ENCODE data around the gene ACER1.
"Not testable (repeated sequence)": the region's sequence is repeated elsewhere in the genome, so short reads cannot be mapped to it uniquely, and the experiment has no call there.

Gene ACER1

GRCh38 chr19:6372594-6373095, 39.2 kb upstream of the ACER1 start, which contains the start of gene ALKBH7:
Gene ALKBH7 (plus strand): TSS chr19:6372794. CDS start chr19:6372821, 27 bp downstream.
- CTCF ChIA-PET = interaction anchor here (0.7 kb wide), 1 partner anchor 9 kb away, joined by 3 read pairs; no protein-coding TSS in a partner anchor
- Histone ChIP-seq H3K27me3 (replicated peaks in 2 of 5; ENCODE audit: control insufficient read depth in 4 of 5, insufficient read depth in 5 of 5, low read length in 4 of 5) (no peaks in the 10 kb centered on the region), H3K27ac (ENCODE audit: insufficient read depth in 1 of 2, low read depth in 1 of 2, low read length in 2 of 2, poor library complexity in 1 of 2, severe bottlenecking in 2 of 2) (peak within 1 kb of the TSS; percentile 25 to 86), H3K36me3 (ENCODE audit: control insufficient read depth in 4 of 4, insufficient read depth in 4 of 4, low read length in 3 of 4) (peaks cover 8 to 27% (median 17%) of the 10 kb centered on the region in 4 experiments), H3K4me1 (ENCODE audit: control extremely low read depth in 1 of 4, control insufficient read depth in 4 of 4, insufficient read depth in 4 of 4, low read length in 3 of 4) (peaks cover 1 to 11% (median 10%) of the 10 kb centered on the region in 4 experiments), H3K9me3 (ENCODE audit: control extremely low read depth in 1 of 5, control insufficient read depth in 4 of 5, insufficient read depth in 2 of 5, low read depth in 1 of 5, low read length in 4 of 5) (no peaks in the 10 kb centered on the region), H3K4me3 (ENCODE audit: control insufficient read depth in 1 of 7, extremely low read depth in 1 of 7, insufficient read depth in 4 of 7, low read depth in 2 of 7, low read length in 6 of 7) (peak within 1 kb of the TSS; percentile 65 to 93 (median 84))
- under 1% methylated on average over 47 of the region's 47 CpGs for WGBS (ENCODE audit: insufficient coverage)
- POLR2A ChIA-PET = interaction anchor here (1.5 kb wide), 1 partner anchor 11 kb away, joined by 4 read pairs; the partner anchor contains the start of gene CLPP
- DNase-seq = peak; percentile 100

- Histone ChIP-seq H3K27ac (ENCODE audit: insufficient read depth in 1 of 2, low read depth in 1 of 2, low read length in 2 of 2, poor library complexity in 1 of 2, severe bottlenecking in 2 of 2) (no peak overlapping the region), H3K27me3 (replicated peaks in 2 of 5; ENCODE audit: control insufficient read depth in 4 of 5, insufficient read depth in 5 of 5, low read length in 4 of 5) (no peaks in the 10 kb centered on the region), H3K9me3 (ENCODE audit: control extremely low read depth in 1 of 5, control insufficient read depth in 4 of 5, insufficient read depth in 2 of 5, low read depth in 1 of 5, low read length in 4 of 5) (no peaks in the 10 kb centered on the region), H3K36me3 (ENCODE audit: control insufficient read depth in 4 of 4, insufficient read depth in 4 of 4, low read length in 3 of 4) (peaks cover 18 to 45% (median 30%) of the 10 kb centered on the region in 4 experiments), H3K4me3 (ENCODE audit: control insufficient read depth in 1 of 7, extremely low read depth in 1 of 7, insufficient read depth in 4 of 7, low read depth in 2 of 7, low read length in 6 of 7) (no peak overlapping the region), H3K4me1 (ENCODE audit: control extremely low read depth in 1 of 4, control insufficient read depth in 4 of 4, insufficient read depth in 4 of 4, low read length in 3 of 4) (peaks cover 0 to 12% (median 10%) of the 10 kb centered on the region in 4 experiments)
- POLR2A ChIA-PET = interaction anchor here (0.6 kb wide), 1 partner anchor 82 kb away, joined by 3 read pairs; no protein-coding TSS in a partner anchor
- DNase-seq = no peak
- CTCF ChIA-PET = no interaction called here
- WGBS (ENCODE audit: insufficient coverage) = over 99% methylated on average over 21 of the region's 21 CpGs
Measured at GRCh38 chr19:6364353-6364752, 30.9 kb upstream of the ACER1 start.

- H3K4me1 ChIP-seq (ENCODE audit: control extremely low read depth in 1 of 4, control insufficient read depth in 4 of 4, insufficient read depth in 4 of 4, low read length in 3 of 4) = peaks cover 0 to 12% (median 10%) of the 10 kb centered on the region in 4 experiments
- no peaks in the 10 kb centered on the region for H3K27me3 ChIP-seq (replicated peaks in 2 of 5; ENCODE audit: control insufficient read depth in 4 of 5, insufficient read depth in 5 of 5, low read length in 4 of 5)
- DNase-seq = no peak
- ChIA-PET CTCF (no interaction called here), POLR2A (no interaction called here)
- H3K4me3 ChIP-seq (ENCODE audit: control insufficient read depth in 1 of 7, extremely low read depth in 1 of 7, insufficient read depth in 4 of 7, low read depth in 2 of 7, low read length in 6 of 7) = peak overlapping the region in 6 of 7 experiments; percentile 57 to 87 (median 79)
- peak overlapping the region; percentile 58 to 82 for H3K27ac ChIP-seq (ENCODE audit: insufficient read depth in 1 of 2, low read depth in 1 of 2, low read length in 2 of 2, poor library complexity in 1 of 2, severe bottlenecking in 2 of 2)
- H3K9me3 ChIP-seq (ENCODE audit: control extremely low read depth in 1 of 5, control insufficient read depth in 4 of 5, insufficient read depth in 2 of 5, low read depth in 1 of 5, low read length in 4 of 5) = no peaks in the 10 kb centered on the region
- WGBS (ENCODE audit: insufficient coverage) = 34% methylated on average over 10 of the region's 11 CpGs
- H3K36me3 ChIP-seq (ENCODE audit: control insufficient read depth in 4 of 4, insufficient read depth in 4 of 4, low read length in 3 of 4) = peaks cover 7 to 29% (median 20%) of the 10 kb centered on the region in 4 experiments
Measured at GRCh38 chr19:6362351-6362801, 29.0 kb upstream of the ACER1 start.

GRCh38 chr19:6362027-6362350, 28.6 kb upstream of the ACER1 start:
- ChIA-PET CTCF (no interaction called here), POLR2A (no interaction called here)
- H3K4me3 ChIP-seq (ENCODE audit: control insufficient read depth in 1 of 7, extremely low read depth in 1 of 7, insufficient read depth in 4 of 7, low read depth in 2 of 7, low read length in 6 of 7) = peak overlapping the region; percentile 57 to 87 (median 79)
- peak overlapping the region; percentile 58 to 82 for H3K27ac ChIP-seq (ENCODE audit: insufficient read depth in 1 of 2, low read depth in 1 of 2, low read length in 2 of 2, poor library complexity in 1 of 2, severe bottlenecking in 2 of 2)
- WGBS (ENCODE audit: insufficient coverage) = 0% methylated on average over 5 of the region's 7 CpGs
- no peaks in the 10 kb centered on the region for H3K27me3 ChIP-seq (replicated peaks in 2 of 5; ENCODE audit: control insufficient read depth in 4 of 5, insufficient read depth in 5 of 5, low read length in 4 of 5)
- H3K36me3 ChIP-seq (ENCODE audit: control insufficient read depth in 4 of 4, insufficient read depth in 4 of 4, low read length in 3 of 4) = peaks cover 7 to 26% (median 18%) of the 10 kb centered on the region in 4 experiments
- H3K9me3 ChIP-seq (ENCODE audit: control extremely low read depth in 1 of 5, control insufficient read depth in 4 of 5, insufficient read depth in 2 of 5, low read depth in 1 of 5, low read length in 4 of 5) = no peaks in the 10 kb centered on the region
- peaks cover 0 to 12% (median 10%) of the 10 kb centered on the region in 4 experiments for H3K4me1 ChIP-seq (ENCODE audit: control extremely low read depth in 1 of 4, control insufficient read depth in 4 of 4, insufficient read depth in 4 of 4, low read length in 3 of 4)
- no peak for DNase-seq

GRCh38 chr19:6360857-6361216, 27.4 kb upstream of the ACER1 start:
- not testable (repeated sequence) for DNase-seq; H3K9me3 ChIP-seq (ENCODE audit: control extremely low read depth in 1 of 5, control insufficient read depth in 4 of 5, insufficient read depth in 2 of 5, low read depth in 1 of 5, low read length in 4 of 5); H3K27me3 ChIP-seq (replicated peaks in 2 of 5; ENCODE audit: control insufficient read depth in 4 of 5, insufficient read depth in 5 of 5, low read length in 4 of 5)
- H3K27ac ChIP-seq (ENCODE audit: insufficient read depth in 1 of 2, low read depth in 1 of 2, low read length in 2 of 2, poor library complexity in 1 of 2, severe bottlenecking in 2 of 2) = peak overlapping the region in 1 of 2 experiments; percentile 82
- H3K4me1 ChIP-seq (ENCODE audit: control extremely low read depth in 1 of 4, control insufficient read depth in 4 of 4, insufficient read depth in 4 of 4, low read length in 3 of 4) = peaks cover 0 to 12% (median 10%) of the 10 kb centered on the region in 4 experiments
- CTCF ChIA-PET = interaction anchor here (0.6 to 1.4 kb wide), 3 partner anchors 9 to 531 kb away, joined by 3 read pairs; no protein-coding TSS in a partner anchor
- WGBS (ENCODE audit: insufficient coverage) = 86% methylated on average over 1 of the region's 10 CpGs
- peak overlapping the region; percentile 57 to 87 (median 79) for H3K4me3 ChIP-seq (ENCODE audit: control insufficient read depth in 1 of 7, extremely low read depth in 1 of 7, insufficient read depth in 4 of 7, low read depth in 2 of 7, low read length in 6 of 7)
- POLR2A ChIA-PET = interaction anchor here (0.7 kb wide), 1 partner anchor 11 kb away, joined by 4 read pairs; the partner anchor contains the start of gene ALKBH7
- peaks cover 7 to 15% (median 10%) of the 10 kb centered on the region in 4 experiments for H3K36me3 ChIP-seq (ENCODE audit: control insufficient read depth in 4 of 4, insufficient read depth in 4 of 4, low read length in 3 of 4)

GRCh38 chr19:6360445-6360844, 27.0 kb upstream of the ACER1 start:
- DNase-seq; H3K27me3 ChIP-seq (replicated peaks in 2 of 5; ENCODE audit: control insufficient read depth in 4 of 5, insufficient read depth in 5 of 5, low read length in 4 of 5); H3K27ac ChIP-seq (ENCODE audit: insufficient read depth in 1 of 2, low read depth in 1 of 2, low read length in 2 of 2, poor library complexity in 1 of 2, severe bottlenecking in 2 of 2); POLR2A ChIA-PET; H3K4me3 ChIP-seq (ENCODE audit: control insufficient read depth in 1 of 7, extremely low read depth in 1 of 7, insufficient read depth in 4 of 7, low read depth in 2 of 7, low read length in 6 of 7); H3K9me3 ChIP-seq (ENCODE audit: control extremely low read depth in 1 of 5, control insufficient read depth in 4 of 5, insufficient read depth in 2 of 5, low read depth in 1 of 5, low read length in 4 of 5): not testable (repeated sequence)
- CTCF ChIA-PET = interaction anchor here (0.6 to 1.4 kb wide), 5 partner anchors 10 to 531 kb away, joined by 3 to 4 read pairs (median 3); no protein-coding TSS in a partner anchor
- Histone ChIP-seq H3K36me3 (ENCODE audit: control insufficient read depth in 4 of 4, insufficient read depth in 4 of 4, low read length in 3 of 4) (peaks cover 6 to 13% (median 7%) of the 10 kb centered on the region in 4 experiments), H3K4me1 (ENCODE audit: control extremely low read depth in 1 of 4, control insufficient read depth in 4 of 4, insufficient read depth in 4 of 4, low read length in 3 of 4) (peaks cover 0 to 12% (median 10%) of the 10 kb centered on the region in 4 experiments)
- WGBS (ENCODE audit: insufficient coverage) = 98% methylated on average over 8 of the region's 12 CpGs
